GM18502 (cell line): ENCODE results near the gene TMEM255A.
"Not testable (repeated sequence)": the region's sequence is repeated elsewhere in the genome, so short reads cannot be mapped to it uniquely, and the experiment has no call there.

Experiments
- ATAC-seq: cut with Tn5 transposase; IDR thresholded peaks from one replicate; pipeline ENCODE4 v1.9.1; 2021; ENCODE audit warnings: mild to moderate bottlenecking; ENCODE audit not compliant: unreplicated experiment, poor library complexity

Gene TMEM255A

DNA sequence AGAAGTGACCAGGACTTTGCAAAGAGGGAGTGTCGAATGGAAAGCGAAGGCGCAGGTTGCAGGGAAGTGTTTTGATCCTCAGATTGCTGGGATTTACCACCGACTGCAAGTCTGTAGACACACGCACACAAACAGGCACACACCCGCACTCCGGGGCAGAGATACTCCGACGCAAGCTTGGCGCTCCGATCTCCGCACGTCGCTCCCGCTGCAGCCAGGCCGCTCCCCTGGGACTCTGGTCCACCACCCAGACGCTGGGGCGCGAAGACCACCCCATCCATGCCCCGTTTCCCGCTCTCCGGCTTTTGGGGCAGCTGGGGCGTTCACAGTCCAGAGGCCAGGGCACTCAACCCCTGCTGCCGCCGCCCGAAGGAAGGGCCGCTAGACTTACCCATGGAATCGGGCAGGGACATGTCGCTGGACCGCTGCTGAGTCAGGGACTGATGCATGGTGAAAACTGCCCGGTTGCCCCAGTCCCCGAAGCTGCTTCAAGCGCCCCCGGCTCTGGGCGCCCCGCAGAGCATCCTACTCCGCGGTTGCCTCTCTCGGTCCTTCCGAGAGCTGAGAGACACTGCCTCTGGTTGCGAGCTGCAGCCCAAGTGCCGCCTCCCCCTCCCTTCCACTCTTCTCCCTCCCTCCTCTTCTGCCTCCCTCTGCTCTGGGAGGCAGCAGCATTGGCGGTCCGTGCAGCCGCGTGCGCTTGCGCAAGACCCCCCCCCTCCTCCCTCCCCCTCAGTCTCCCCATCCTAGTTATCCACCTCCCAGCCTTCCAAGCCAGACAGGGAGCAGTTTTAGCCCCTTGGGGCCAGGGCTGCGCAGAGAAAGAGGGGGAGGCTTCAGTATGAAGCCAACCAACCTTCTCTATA lies at the start of gene TMEM255A:
Gene TMEM255A, minus strand, starts transcription at position 601 of the 866 bp plus-strand sequence. Its CDS starts 152 bp downstream, at position 449.
- no peak for ATAC-seq

DNA sequence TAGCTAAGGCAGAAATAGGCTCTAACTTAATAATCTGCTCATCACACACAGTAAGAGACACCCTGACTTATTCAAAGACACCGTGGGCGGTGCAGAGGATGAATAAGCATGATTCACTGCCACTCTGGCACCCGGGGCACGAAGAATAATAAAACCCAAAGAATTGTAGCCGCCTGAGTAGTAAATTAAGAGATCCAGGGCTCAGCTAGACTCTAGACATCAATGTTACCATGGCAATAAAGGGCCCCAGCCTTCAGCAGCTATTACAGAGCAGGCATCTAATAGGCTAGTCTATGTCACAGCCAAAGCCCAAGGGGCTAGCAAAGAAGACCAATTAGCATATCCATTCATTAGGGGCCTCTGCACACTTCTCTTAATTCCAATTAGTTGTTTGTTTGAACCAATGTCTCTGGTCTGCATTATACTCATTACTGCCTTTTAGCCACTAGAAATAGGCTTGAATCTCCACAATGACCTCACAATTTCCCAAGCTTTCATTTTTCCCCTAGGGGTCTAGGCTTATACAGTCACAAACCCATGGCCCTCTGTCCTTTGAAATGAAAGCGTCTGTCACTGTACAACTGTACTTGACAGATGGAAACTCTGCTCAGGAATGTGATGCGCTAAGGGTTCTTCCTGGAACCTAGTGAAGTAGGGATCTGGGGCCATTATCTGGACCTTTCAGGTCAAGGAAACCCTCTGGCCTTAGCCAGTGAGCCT lies 47.6 kb upstream of the TMEM255A start:
- no peak for ATAC-seq

DNA sequence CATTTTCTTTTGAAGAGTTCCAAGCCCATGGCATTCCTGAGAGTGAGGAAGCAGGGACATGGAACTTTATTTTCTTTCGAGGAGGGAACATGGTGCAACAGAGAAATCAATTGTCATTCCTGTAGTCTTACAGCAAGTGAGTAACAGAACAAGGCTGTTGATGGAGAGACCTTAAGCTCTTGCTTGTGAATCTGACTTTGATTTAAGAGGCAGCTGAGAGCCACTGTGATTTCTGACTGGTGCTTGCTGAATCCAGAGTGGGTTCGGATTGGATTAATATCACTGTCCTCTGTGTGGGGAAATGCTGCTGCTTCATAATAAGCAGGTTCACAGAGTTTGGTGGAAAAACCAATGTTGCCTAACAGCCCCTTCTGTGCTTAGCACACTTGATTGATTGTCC lies 45.9 kb upstream of the TMEM255A start:
- ATAC-seq = no peak

DNA sequence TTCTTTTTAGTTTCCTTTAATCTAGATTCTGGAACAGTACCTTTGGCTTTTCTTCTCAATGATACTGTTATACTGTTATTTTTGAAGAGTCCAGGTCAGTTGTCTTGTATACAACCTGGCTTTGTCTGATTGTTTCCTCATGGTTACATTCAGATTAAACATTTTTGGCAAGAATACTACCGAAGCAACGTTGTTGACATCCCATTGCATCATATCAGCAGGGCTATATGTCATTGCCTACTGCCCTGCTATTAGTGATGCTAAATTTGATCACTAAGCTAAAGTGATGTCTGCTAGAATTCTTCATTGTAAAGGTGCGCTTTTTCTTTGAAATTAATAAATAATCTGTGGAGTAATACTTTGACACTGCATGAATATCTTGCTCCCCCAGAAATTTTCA lies 44.8 kb upstream of the TMEM255A start:
- no peak for ATAC-seq

DNA sequence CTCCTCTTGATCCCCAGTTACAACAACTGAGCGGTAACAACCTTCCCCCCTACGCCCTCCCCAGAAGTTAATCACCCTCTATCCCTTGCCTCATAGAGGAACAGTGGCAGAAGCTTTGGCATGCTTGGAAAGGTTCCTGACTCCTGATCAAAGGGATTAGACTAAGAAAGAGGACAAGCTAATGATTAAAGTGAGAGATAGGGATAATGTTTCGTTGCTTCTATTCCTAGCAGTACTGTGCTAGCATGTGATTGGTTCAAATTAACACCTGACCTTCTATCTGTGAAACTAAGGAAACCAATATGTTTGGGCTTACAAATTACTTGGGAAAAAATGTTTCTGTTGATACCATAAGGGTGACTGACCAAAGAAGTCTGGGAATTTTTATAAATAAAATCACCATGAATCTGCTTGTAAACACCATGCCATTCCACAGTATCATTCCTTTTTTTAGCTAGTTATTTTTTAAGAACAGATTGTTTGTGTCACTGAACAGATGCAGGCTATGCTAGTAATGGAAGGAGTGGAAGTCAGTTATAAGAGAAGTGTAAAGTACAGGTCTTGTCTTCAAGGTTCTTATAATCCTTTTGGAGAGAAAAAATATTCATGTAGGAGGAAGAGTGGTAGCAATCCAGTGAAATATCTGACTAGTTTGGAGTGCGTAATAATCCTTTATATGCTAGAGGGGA lies 39.3 kb upstream of the TMEM255A start:
- ATAC-seq = no peak

DNA sequence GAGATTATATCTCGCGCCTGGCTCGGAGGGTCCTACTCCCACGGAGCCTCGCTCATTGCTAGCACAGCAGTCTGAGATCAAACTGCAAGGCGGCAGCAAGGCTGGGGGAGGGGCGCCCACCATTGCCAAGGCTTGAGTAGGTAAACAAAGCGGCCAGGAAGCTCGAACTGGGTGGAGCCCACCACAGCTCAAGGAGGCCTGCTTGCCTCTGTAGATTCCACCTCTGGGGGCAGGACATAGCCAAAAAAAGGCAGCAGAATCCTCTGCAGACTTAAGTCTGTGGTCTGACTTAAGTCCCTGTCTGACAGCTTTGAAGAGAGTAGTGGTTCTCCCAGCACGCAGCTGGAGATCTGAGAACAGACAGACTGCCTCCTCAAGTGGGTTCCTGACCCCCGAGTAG lies 33.3 kb upstream of the TMEM255A start:
- not testable (repeated sequence) for ATAC-seq

DNA sequence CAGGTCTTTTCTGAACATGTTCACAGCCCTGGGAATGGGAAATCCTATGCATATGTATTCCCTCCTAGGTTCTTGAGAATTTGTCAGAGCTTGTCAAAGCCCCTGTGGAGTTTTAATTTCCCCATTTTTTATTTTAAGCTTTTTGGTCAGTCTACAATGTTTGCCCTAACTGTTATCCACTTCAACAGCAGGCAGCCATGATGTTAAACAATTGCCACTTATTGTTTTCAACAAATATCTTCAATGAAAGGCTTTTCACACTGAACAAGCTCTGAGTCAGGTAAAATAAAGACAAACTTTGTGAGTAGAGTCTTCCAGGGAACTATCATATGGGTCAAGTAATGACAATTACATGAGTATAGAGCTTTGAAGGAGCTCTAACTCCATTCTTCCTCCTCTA lies 25.6 kb upstream of the TMEM255A start:
- ATAC-seq = no peak

DNA sequence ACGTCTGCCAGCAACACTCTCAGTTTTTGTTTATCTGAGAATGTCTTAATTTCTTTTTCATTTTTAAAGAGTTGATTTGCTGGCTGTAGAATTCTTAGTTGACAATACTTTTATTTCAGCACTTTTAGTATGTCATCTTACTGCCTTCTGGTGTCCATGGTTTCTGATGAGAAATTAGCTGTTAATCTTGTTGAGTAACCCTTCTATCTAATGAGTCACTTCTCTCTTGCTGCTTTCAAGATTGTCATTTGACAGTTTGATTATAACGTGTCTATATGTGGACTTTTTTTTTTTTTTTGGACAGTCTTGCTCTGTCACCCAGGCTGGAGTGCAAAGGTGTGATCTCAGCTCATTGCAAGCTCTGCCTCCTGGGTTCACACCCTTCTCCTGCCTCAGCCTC lies 24.0 kb upstream of the TMEM255A start:
- ATAC-seq = no peak

DNA sequence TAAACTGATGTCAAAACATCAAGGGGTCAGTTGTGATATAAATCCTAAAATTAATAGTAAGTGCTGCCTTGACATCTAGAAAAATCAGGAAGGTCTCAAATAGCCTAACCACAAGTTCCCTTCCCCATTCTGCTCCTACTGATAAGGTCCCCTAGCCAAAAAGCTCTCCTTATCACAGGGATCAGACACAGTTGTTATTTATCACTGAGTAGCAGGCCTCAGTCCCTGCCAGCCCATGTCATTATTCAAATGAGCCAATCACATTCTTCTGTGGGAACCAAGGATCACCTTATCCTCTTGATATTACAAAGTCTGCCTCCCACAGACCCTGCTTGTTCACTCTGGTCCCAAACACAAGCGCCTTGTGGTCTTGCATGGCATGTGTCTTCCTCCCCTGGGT lies 23.3 kb upstream of the TMEM255A start:
- no peak for ATAC-seq

DNA sequence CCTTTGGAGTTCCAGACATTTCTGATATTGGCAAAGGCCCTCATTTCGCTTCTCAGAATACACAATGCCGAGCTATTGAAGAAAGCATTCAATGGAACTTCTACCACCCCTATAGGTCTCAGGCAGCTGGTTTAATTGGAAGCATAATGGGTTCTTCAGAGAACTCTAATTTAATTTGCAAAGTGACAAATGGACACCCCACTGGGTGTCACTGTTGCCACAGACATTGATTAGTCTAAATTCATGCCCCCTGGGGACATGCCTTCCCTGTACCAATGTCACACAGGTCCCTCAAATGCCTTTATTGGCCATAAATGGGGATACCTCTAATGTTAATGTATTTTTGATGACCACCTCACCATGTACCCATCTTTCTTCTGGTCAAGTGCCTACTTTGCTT lies 22.9 kb upstream of the TMEM255A start:
- ATAC-seq = no peak

DNA sequence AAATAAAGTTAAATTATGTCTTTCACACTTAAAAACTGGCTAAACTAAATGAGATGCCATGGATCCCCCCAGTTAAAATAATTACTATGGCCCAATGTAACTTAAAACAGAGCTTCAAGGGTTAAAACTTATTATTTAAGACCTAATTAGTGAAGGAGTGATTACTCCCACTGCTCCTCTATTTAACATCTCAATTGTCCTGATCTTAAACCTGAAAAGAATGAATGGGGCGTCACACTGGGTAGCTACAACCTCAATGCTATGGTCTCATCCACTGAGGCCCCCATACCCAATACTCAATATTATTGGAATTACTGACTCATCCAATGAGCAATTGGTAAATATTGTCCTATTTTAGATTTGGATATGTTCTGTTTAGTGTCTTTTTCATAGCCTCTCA lies 21.1 kb upstream of the TMEM255A start:
- ATAC-seq = no peak

DNA sequence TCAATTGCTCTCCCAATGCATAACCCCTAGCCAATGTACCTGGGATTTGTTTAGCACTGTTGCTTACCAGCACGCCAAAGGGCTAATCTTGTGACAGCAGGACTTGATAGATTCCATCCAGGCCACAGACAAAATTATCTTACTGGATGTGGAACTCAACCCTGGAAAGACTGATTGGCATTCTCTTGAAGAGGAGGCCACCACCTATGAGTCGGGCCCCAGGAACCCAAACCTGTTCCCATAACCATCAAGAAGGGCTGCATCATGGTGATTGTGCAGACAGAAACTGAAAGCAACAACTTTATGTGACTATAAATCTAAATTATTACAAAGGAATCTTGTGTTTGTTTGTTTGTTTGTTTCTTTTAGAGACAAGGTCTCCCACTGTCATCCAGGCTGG lies 19.9 kb upstream of the TMEM255A start:
- no peak for ATAC-seq

DNA sequence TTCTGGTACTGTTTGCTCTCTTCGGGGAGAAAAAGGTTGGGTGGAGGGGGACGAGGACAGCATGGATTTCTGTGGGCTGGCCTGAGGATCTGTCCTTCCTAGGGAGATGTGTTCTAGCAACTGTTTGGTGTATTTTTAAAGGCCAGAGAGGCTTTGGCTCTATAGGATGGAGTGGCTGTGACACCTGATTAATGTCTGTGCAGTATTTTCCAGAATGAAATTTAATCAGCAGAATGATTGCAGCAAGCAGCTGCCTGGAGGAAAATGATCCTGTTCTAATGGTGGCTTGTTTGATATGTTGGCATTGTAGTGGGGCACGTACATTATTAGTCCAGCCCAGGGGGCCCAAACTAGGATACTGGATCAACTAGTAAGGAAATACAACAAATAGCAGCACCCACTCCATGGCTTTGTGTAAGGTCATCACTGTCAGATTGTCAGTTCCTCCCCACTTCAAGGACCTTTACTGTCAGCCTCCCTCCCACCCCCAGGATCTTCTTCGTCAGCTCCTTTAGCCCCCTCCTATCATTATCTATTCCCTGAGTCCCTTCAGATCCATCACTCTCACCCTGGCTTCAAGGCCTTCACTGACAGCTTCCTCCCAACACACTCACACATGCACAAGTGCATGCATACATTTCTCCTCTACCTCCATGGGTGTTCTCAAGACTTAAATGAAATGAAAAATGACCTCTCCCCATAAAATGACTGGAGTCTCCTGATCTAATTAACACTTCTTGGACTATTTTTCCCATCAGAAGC lies 10.4 kb upstream of the TMEM255A start:
- no peak for ATAC-seq

DNA sequence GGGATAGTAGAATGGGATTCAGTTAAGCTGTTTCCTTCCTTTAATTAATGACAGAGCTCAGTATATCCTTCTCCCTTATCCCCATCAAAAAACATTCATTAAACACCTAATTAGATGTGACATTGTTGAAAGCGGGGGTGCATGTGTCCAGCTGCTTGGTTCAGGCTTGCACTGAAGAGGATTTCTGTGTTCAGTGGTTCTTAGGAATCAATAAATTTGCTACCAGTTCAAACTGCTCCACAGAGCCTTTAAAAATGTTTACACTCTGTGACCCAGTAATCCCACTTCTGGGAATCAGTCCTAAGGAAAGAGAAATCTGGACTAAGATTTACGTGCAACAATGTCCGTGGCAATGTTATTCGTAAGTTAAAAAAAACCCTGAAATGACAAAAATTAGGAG lies 7.2 kb upstream of the TMEM255A start:
- ATAC-seq = no peak

DNA sequence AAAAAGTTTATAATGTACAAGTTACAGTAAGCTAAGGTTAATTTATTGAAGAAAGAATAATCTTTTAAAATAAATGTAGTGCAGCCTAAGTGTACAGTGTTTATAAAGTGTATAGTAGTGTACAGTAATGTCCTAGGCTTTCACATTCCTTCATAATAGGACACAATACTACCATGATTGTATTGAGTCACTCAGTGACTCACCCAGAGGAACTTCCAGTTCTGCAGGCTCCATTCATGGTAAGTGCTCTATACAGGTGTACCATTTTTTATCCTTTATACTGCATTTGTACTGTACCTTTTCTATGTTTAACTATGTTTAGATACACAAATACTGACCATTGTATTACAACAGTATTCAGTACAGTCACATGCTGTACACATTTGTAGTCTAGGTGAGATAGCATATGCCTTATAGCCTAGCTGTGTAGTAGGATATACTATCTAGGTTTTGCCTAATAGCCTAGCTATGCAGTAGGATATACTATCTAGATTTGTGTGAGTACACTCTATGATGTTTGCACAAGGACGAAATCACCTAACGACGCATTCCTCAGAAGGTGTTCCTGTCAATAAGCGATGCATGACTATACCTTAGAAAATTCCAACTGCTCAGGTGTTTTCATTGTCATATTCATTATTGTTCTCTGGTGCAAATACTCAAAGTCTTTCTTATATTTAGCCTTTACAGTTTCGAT lies 5.5 kb upstream of the TMEM255A start:
- ATAC-seq = no peak

DNA sequence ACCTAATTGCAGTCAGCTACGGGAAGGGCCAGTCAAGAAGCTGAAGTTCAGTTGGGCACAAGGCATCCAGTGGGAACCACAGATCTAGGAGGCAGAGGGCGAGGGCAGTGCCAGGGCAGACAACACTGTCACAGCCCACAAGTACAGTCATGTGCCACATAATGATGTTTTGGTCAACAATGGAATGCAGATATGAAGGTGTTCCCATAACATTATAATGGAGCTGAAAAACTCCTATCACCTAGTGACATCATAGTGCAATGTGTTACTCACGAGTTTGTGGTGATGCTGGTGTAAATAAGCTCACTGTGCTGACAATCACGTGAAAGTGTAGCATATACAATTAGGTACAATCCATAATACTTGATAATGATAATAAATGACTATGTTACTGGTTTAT lies 4.5 kb upstream of the TMEM255A start:
- ATAC-seq = no peak

DNA sequence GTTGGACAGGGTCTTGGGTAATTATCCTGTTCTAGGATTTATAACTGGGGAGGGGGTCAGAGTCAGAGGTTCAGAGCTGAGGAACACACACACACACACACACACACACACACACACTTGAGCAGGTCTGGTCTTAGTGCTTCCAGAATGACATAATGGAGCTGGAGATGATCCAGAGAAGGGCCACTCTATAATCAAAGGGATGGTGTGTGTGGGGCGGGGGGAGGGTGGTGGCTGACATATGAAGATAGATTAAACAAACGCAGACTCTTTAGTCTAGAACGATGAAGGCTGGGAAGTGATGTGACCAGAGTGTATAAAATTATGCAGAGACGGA lies 434 bp upstream of the TMEM255A start:
- ATAC-seq = no peak

DNA sequence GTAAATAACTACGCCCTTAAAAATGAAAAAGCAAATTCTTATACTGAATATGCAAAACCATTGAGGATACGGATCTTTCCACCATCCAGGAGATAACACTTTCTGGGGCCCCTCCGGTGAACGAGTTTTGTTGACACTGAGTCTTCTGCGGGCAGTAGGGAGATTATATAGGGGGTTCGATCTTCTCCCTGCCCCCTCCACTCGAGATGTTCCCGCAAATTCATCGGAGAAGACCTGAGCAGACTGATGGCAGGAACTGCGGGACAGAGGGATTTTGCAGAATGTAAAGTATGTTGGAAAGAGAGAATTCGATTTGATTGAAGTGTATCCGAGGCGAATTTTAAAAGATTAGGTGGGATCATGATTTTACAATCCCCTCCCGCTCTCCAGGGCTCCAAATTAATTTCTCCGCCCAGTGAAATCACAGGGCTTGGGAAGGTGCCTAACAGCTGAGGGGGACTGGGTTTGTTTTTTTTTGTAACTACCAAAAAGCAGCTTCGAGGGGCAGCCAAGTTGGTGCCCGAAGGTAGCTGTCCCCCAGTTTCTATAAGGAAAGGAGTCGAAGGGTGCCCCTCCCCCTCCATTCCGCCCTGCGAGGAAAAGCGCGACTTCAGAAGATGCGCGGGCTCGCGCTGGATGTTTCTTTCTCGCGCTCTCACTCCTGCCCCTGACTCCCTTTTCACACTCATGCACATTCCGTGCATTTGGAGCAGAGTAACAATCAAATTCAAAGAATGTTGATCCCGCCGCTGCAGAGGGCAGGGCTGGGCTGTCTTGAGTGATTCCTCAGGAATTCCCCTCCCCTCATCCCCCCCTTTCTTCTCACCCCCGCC lies 1.2 kb downstream of the TMEM255A start:
- no peak for ATAC-seq
